ENCODE measurements around the gene TAF3.
A peak's percentile ranks its signal among the peaks of the same experiment; 100 is the strongest.

Gene TAF3

DNA sequence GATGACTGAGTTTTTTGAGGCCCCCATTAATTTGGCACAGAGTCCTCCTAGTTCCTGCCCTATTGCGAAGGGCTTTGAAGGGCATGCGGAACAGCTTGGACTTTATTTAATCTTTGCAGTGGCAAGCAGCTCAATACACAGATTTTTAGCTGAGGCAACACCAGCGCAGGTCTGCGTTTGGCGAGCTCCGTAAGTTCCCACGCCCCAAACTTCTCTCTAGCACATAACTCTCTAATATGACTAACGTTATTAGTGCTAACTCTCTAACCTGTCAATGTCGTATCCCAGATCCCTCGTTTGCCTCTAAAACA lies 366 bp upstream of the TAF3 start:
- POLR2A ChIA-PET (ENCODE audit: low non-redundant PET): interaction anchor here (0.7 to 2.4 kb wide), 4 partner anchors 9 to 316 kb away, joined by 3 to 16 read pairs (median 5); partner anchors contain the start of genes ATP5F1C and KIN
- CTCF ChIA-PET: interaction anchor here (0.6 to 1.0 kb wide), 2 partner anchors 26 to 163 kb away, joined by 3 to 4 read pairs; no protein-coding TSS in a partner anchor
- peak; percentile 16 for DNase-seq (ENCODE audit: low spot score)
- H3K27ac ChIP-seq: peak overlapping the region; percentile 64; the same call in 1 of the 2 replicates
- TF ChIP-seq, protein P1, sequence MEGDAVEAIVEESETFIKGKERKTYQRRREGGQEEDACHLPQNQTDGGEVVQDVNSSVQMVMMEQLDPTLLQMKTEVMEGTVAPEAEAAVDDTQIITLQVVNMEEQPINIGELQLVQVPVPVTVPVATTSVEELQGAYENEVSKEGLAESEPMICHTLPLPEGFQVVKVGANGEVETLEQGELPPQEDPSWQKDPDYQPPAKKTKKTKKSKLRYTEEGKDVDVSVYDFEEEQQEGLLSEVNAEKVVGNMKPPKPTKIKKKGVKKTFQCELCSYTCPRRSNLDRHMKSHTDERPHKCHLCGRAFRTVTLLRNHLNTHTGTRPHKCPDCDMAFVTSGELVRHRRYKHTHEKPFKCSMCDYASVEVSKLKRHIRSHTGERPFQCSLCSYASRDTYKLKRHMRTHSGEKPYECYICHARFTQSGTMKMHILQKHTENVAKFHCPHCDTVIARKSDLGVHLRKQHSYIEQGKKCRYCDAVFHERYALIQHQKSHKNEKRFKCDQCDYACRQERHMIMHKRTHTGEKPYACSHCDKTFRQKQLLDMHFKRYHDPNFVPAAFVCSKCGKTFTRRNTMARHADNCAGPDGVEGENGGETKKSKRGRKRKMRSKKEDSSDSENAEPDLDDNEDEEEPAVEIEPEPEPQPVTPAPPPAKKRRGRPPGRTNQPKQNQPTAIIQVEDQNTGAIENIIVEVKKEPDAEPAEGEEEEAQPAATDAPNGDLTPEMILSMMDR (conservative IDR thresholded peaks at IDR 0.05; ENCODE audit: low read depth): no peak

DNA sequence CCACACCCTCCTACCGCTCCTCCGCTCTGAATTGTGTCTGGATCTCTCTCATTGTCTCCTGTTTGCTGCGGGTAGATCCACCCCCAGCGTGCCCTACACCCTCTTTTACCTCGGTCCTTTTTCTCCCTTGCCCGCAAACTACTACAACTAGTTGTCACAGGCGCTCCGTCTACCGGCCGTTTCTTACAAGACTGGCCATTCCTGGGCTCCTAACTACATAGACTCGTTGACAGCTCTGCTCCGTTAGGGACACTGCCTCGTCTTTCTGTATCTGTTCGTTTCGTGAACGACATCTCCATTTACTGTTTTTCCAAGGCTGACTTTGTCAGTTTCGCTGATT lies 786 bp downstream of the TAF3 start:
- peak overlapping the region; percentile 64 for H3K27ac ChIP-seq
- ChIA-PET POLR2A (ENCODE audit: low non-redundant PET) (no interaction called here), CTCF (interaction anchor here (0.7 kb wide), 1 partner anchor 601 kb away, joined by 3 read pairs; no protein-coding TSS in a partner anchor)
- peak; percentile 26 for DNase-seq (ENCODE audit: low spot score)
- TF ChIP-seq, protein P1 (conservative IDR thresholded peaks at IDR 0.05; ENCODE audit: low read depth): peak; percentile 39; the same call in 1 of the 2 replicates

DNA sequence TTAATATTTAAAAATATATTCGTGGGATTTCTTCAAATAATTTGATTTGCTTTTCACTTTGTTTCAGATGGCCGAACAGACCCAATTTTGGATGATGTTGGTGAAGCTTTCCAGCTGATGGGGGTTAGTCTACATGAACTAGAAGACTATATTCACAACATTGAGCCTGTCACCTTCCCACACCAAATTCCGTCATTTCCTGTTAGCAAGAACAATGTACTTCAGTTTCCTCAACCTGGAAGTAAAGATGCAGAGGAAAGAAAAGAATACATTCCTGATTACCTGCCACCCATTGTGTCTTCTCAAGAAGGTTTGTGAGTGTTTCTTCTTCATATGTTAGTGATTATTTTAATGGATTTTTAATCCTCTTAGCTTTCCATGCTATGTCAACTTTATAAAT lies 5.9 kb downstream of the TAF3 start:
- no peak for DNase-seq (ENCODE audit: low spot score)
- POLR2A ChIA-PET (ENCODE audit: low non-redundant PET): no interaction called here
- H3K27ac ChIP-seq: no peak overlapping the region
- CTCF ChIA-PET: interaction anchor here (0.6 to 0.7 kb wide), 3 partner anchors 39 to 523 kb away, joined by 3 read pairs; no protein-coding TSS in a partner anchor
- TF ChIP-seq, protein P1 (conservative IDR thresholded peaks at IDR 0.05; ENCODE audit: low read depth): no peak

DNA sequence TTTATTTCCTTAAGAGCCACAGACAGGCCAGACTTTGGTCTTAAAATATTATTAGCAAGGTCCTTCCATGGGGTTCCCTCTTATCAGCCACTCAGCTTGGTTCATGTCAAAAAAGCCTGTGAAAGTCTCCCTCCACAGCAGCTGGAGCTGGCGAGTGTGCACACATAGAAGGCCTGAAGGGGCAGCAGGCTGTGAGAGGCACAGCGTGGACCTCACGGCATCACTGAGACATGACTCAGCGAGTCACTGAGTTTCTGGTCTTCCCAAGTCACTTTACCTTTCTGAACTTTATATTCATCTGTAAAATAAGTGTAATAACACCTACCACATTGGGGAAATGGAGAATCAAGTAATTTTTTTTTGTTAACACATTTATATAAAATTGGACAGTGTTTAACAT lies 8.7 kb downstream of the TAF3 start:
- TF ChIP-seq, protein P1 (conservative IDR thresholded peaks at IDR 0.05; ENCODE audit: low read depth): no peak
- POLR2A ChIA-PET (ENCODE audit: low non-redundant PET): no interaction called here
- CTCF ChIA-PET: interaction anchor here (0.6 to 1.3 kb wide), 3 partner anchors 11 to 245 kb away, joined by 3 to 10 read pairs (median 3); no protein-coding TSS in a partner anchor
- no peak overlapping the region for H3K27ac ChIP-seq
- DNase-seq (ENCODE audit: low spot score): peak; percentile 25

DNA sequence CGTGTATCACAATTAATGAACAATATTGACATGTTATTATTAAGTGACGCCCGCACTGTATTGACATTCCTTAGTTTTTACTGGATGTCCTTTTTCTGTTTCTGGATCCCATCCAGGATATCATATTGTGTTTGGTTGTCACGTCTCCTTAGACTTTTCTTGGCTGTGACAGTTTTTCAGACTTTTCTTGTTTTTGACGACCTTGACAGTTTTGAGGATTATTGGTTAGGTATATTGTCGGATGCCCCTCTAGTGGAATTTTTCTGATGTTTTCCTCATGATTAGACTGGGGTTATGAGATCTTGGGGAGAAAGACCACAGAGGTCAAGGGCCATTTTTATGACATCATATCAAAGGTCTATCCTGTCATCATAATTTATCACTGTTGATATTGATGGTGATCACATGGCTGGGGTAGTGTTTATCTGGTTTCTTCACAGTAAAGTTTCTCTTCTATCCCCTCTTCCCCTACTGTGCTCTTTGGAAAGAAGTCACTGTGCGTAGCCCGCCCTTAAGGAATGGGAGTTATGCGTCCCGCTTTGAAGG lies 11.1 kb downstream of the TAF3 start:
- ChIA-PET CTCF (no interaction called here), POLR2A (ENCODE audit: low non-redundant PET) (no interaction called here)
- TF ChIP-seq, protein P1 (conservative IDR thresholded peaks at IDR 0.05; ENCODE audit: low read depth): no peak
- H3K27ac ChIP-seq: no peak overlapping the region
- DNase-seq (ENCODE audit: low spot score): no peak

DNA sequence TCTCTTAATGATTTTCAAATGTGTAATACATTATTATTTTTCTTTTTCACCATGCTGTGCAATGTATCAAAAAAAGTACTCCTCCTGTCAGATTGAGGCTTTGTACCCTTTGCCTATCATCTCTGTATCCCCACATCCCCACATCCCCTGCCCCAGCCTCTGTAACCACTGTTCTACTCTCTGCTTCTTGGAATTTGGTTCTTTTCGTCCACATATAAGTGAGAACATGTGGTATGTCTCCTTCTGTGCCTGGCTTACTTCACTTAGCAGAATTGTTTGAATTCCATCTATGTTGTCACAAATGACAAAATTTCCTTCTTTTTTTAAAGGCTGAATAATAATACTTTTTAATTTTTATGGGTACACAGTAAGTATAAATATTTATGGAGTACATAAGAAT lies 13.8 kb downstream of the TAF3 start:
- H3K27ac ChIP-seq: no peak overlapping the region
- TF ChIP-seq, protein P1 (conservative IDR thresholded peaks at IDR 0.05; ENCODE audit: low read depth): no peak
- ChIA-PET CTCF (no interaction called here), POLR2A (ENCODE audit: low non-redundant PET) (no interaction called here)
- no peak for DNase-seq (ENCODE audit: low spot score)

All from RWPE1 (cell line).